ENCODE data around the gene FAR2. TPM values are rescaled to one million over a fixed set of nuclear protein-coding genes. Genes with fewer than 3 reads are reported as not detected.

The FAR2 gene
- total RNA-seq, 1 experiment from 2014 or later: 22.1 TPM

- Histone ChIP-seq H3K56ac (ENCODE audit: insufficient read length, low read depth, low read length) (no peak overlapping the region), H4K91ac (ENCODE audit: insufficient read length, low read depth, low read length) (no peak overlapping the region), H3K4me2 (ENCODE audit: insufficient read depth, insufficient read length, low read length) (no peak overlapping the region), H4K8ac (replicated peaks; ENCODE audit: insufficient read length, low read depth, low read length) (no peak overlapping the region), H2AFZ (ENCODE audit: low read length) (no peak overlapping the region), H3K23me2 (ENCODE audit: insufficient read length, low read depth, low read length, poor library complexity, severe bottlenecking) (no peaks in the 10 kb centered on the region), H3T11ph (ENCODE audit: low read length) (no peak overlapping the region), H2BK120ac (ENCODE audit: low read depth, low read length, poor library complexity, severe bottlenecking) (no peak overlapping the region), H4K5ac (ENCODE audit: insufficient read length, low read depth, low read length) (no peak overlapping the region), H3K4ac (ENCODE audit: low read depth, low read length) (no peak overlapping the region), H3K9ac (ENCODE audit: extremely low read depth, insufficient read length, low read length) (no peak overlapping the region), H2BK20ac (ENCODE audit: low read depth, low read length, poor library complexity, severe bottlenecking) (no peak overlapping the region), H3K27ac (ENCODE audit: insufficient read length, low read depth, low read length) (no peak overlapping the region), H2AK5ac (ENCODE audit: insufficient read length, low read length) (no peak overlapping the region), H3K79me1 (ENCODE audit: insufficient read depth, low read depth, low read length, poor library complexity, severe bottlenecking) (no peaks in the 10 kb centered on the region), H3K18ac (ENCODE audit: insufficient read length, low read depth, low read length) (no peak overlapping the region), H3K79me2 (ENCODE audit: insufficient read depth, low read length) (no peaks in the 10 kb centered on the region), H3K9me3 (ENCODE audit: control insufficient read depth, low read depth, low read length) (no peaks in the 10 kb centered on the region), H2BK15ac (ENCODE audit: low read depth, low read length) (no peak overlapping the region), H3K4me1 (ENCODE audit: insufficient read depth, low read length) (no peaks in the 10 kb centered on the region), H4K20me1 (ENCODE audit: control insufficient read depth, insufficient read depth, insufficient read length) (no peaks in the 10 kb centered on the region), H2BK5ac (ENCODE audit: insufficient read length, low read length) (no peak overlapping the region), H3K23ac (ENCODE audit: insufficient read length, low read depth, low read length) (no peak overlapping the region), H3K14ac (ENCODE audit: insufficient read depth, low read length) (no peak overlapping the region), H2BK12ac (ENCODE audit: insufficient read length, low read depth, low read length) (no peak overlapping the region), H3K27me3 (ENCODE audit: insufficient read depth, low read length) (no peaks in the 10 kb centered on the region)
- Mint-ChIP-seq H3K9me3 (peaks cover 0 to 3% of the 10 kb centered on the region in 2 experiments; a peak in 1 of 5 replicates), H3K27me3 (ENCODE audit: low read depth) (no peaks in the 10 kb centered on the region), H3K4me1 (no peaks in the 10 kb centered on the region), H3K36me3 (ENCODE audit: insufficient read depth in 1 of 3, low read depth in 3 of 3) (no peaks in the 10 kb centered on the region; a peak in 1 of 7 replicates), H3K4me3 (no peak overlapping the region), H3K27ac (no peak overlapping the region)
- no peak for TF ChIP-seq CTCF (conservative IDR thresholded peaks at IDR 0.05)
- no peak for DNase-seq
Observed at GRCh38 chr12:29264424-29264823, 115.3 kb downstream of the FAR2 start.
